ENCODE measurements around the gene IL26. TPM values are rescaled to one million over a fixed set of nuclear protein-coding genes. Genes with fewer than 3 reads are reported as not detected.

The IL26 gene
- total RNA-seq, 4 donors from 2014 or later, result not detected

DNA sequence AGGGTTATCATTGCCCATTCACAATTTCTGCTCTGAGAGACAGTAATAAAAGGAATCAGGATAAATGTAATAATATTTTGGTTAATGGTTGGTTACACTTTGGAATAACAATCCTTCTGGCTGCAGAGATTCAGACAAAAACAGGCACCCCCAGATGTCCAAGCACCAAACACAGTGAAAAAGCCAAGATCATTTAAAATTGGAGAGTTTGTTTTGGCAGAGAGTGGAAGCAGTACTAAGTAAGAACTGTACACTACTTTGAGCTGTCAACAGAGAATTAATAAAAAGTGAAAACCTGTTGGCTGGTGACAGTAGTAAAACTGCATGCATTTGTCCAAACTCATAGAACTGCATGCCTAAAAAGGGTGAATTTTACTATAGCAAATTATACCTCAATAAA, 43.4 kb upstream of the IL26 start:
- no peak for TF ChIP-seq POLR2A (IDR thresholded peaks at IDR 0.05)
- TF ChIP-seq, protein P1, sequence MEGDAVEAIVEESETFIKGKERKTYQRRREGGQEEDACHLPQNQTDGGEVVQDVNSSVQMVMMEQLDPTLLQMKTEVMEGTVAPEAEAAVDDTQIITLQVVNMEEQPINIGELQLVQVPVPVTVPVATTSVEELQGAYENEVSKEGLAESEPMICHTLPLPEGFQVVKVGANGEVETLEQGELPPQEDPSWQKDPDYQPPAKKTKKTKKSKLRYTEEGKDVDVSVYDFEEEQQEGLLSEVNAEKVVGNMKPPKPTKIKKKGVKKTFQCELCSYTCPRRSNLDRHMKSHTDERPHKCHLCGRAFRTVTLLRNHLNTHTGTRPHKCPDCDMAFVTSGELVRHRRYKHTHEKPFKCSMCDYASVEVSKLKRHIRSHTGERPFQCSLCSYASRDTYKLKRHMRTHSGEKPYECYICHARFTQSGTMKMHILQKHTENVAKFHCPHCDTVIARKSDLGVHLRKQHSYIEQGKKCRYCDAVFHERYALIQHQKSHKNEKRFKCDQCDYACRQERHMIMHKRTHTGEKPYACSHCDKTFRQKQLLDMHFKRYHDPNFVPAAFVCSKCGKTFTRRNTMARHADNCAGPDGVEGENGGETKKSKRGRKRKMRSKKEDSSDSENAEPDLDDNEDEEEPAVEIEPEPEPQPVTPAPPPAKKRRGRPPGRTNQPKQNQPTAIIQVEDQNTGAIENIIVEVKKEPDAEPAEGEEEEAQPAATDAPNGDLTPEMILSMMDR (IDR thresholded peaks at IDR 0.05), result no peak
- H3K4me3 ChIP-seq (ENCODE audit: low read depth, poor library complexity, severe bottlenecking), result no peak overlapping the region
- intact Hi-C loops (cut with DNase I; ENCODE audit: low total_unique reads), result no loop called here
- no peak for DNase-seq (ENCODE audit: low spot score in 2 of 2)

DNA sequence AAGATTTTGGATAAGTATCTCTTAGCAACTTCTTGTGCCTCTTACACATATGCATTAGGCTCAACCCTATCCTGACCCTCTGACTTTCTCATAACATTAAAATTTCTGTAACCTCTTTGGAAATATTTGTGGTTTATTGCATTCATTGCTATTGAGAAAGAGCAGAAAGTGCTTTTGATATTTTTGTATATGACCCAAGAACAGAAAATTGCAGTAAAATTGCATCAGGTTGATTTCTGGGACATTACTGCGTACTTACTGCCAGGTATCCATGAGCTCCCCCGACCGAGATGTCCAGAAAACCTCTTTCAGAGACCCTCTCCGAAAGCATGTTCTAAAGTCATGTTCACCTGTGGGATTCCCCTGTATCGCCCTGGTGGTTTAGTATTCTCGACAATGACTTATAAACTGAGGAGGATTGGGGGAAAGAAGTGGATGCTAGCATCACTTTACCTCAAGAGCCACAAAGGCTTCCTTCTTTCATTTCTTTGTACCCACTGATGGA, 42.3 kb upstream of the IL26 start:
- no peak for DNase-seq (ENCODE audit: low spot score in 2 of 2)
- WGBS, 2 donors, result 78 to 83% methylated on average over 6 of the region's 6 CpGs
- no peak overlapping the region for H3K4me3 ChIP-seq (ENCODE audit: low read depth, poor library complexity, severe bottlenecking)
- intact Hi-C loops (cut with DNase I; ENCODE audit: low total_unique reads), result no loop called here
- TF ChIP-seq, protein P1 (IDR thresholded peaks at IDR 0.05), result no peak
- no peak for TF ChIP-seq POLR2A (IDR thresholded peaks at IDR 0.05)

DNA sequence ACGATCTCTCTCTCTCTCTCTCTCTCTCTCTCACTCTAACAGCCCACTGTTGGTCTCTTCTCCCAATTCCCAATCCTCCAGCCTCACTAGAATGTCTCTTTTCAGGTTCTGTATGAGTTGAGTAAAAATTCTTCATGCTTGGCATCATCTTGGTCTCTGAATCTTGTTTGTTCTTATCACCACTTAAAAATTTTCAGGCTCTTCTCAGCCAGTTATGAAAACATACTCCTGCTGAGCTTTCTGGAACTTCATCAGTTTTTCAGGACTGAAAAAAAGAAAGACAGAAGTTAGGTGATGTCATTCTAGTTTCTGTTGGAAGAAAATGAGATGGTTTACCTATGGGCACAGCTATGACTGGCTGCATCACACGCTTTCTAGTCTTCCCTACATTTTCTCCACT, 39.2 kb upstream of the IL26 start:
- DNase-seq (ENCODE audit: low spot score in 2 of 2), result no peak
- 92 to 94% methylated on average over 2 of the region's 2 CpGs for WGBS, 2 donors
- H3K4me3 ChIP-seq (ENCODE audit: low read depth, poor library complexity, severe bottlenecking), result no peak overlapping the region
- TF ChIP-seq, protein P1 (IDR thresholded peaks at IDR 0.05), result no peak
- no peak for TF ChIP-seq POLR2A (IDR thresholded peaks at IDR 0.05)
- intact Hi-C loops (cut with DNase I; ENCODE audit: low total_unique reads), result no loop called here

DNA sequence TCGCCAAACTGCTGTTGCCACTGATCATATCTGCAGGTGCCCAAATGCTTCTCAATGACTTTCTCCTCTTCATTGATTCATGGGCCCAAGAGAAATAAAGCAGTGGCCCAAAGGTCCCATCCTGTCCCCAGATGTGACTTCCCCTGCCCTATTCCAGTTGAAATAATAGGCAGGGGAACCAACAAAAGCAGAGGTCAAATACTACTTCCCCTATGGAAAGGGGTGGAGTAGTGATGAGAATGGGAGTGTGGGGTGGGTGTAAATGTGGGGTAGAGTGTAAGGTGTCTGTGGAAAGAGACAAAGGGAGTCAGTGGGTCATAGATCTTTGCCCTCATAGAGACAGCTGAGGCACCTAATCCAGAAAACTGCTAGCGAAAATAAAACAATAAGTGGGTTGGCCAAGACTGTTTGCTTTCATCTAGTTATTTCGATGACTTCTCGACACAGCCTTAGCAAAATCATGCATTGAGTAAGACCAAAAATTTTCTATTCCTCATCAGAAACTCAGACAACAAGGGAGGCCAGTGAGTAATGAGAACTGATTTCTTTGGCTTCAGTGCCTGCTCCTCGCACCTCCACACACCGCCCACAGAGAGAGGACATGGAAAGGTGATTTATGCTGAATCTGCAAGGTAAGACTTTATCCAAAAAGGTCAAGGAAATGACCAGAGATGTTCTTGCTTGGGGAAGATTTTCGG, 38.7 kb upstream of the IL26 start:
- H3K4me3 ChIP-seq (ENCODE audit: low read depth, poor library complexity, severe bottlenecking), result no peak overlapping the region
- 89 to 92% methylated on average over 7 of the region's 7 CpGs for WGBS, 2 donors
- intact Hi-C loops (cut with DNase I; ENCODE audit: low total_unique reads), result no loop called here
- no peak for DNase-seq (ENCODE audit: low spot score in 2 of 2)
- TF ChIP-seq, protein P1 (IDR thresholded peaks at IDR 0.05), result no peak
- TF ChIP-seq POLR2A (IDR thresholded peaks at IDR 0.05), result no peak

DNA sequence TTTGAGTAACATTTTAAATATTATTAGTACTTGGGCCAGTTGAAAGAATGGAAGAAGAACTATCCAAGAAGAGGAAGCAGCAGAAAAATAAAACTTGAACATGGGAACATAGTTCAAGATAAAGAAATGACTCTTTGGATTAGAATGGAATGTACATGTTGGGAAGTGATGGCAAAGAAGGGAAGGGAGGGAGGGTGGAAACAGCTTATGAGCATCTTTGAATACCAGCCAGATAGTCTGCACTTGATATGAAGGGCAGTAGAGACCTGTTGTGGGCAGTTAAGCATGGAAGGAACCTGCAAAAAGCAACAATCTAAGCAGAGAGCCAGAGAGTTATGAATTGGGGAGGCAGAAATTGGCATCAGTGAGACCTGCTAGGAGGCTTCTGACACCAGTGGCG, 37.8 kb upstream of the IL26 start:
- no peak for TF ChIP-seq POLR2A (IDR thresholded peaks at IDR 0.05)
- TF ChIP-seq, protein P1 (IDR thresholded peaks at IDR 0.05), result no peak
- DNase-seq (ENCODE audit: low spot score in 2 of 2), result no peak
- intact Hi-C loops (cut with DNase I; ENCODE audit: low total_unique reads), result no loop called here
- 91 to 93% methylated on average over 1 of the region's 1 CpG for WGBS, 2 donors
- H3K4me3 ChIP-seq (ENCODE audit: low read depth, poor library complexity, severe bottlenecking), result no peak overlapping the region

DNA sequence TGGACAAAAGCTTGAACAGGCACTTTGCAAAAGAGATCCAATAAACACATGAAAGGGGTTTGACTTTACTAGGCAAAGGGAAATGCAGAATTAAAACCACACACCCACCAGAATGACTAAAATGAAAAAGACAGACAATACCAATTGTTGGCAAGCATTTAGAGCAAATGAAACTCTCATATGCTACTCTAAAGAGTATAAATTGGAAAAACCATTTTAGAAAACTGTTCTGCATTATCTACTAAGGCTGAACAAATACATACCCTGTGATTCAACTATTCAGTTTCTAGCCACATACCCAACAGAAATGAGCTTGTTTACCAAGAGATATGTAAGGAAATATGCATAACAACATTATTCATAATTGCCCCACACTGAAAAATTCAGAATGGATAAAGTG, 36.3 kb upstream of the IL26 start:
- intact Hi-C loops (cut with DNase I; ENCODE audit: low total_unique reads), result no loop called here
- no peak for DNase-seq (ENCODE audit: low spot score in 2 of 2)
- H3K4me3 ChIP-seq (ENCODE audit: low read depth, poor library complexity, severe bottlenecking), result no peak overlapping the region
- TF ChIP-seq POLR2A (IDR thresholded peaks at IDR 0.05), result no peak
- TF ChIP-seq, protein P1 (IDR thresholded peaks at IDR 0.05), result no peak
